Fibroblast of the conjunctiva (primary cell): ENCODE results near the gene SPINK9.
"Not testable (repeated sequence)": the region's sequence is repeated elsewhere in the genome, so short reads cannot be mapped to it uniquely, and the experiment has no call there.

Experiments used
- DNase-seq: peaks from one replicate; pipeline ENCODE4 v3.0.0-alpha.2; 2010; ENCODE audit warnings: low read depth

Gene SPINK9, protein sequence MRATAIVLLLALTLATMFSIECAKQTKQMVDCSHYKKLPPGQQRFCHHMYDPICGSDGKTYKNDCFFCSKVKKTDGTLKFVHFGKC

DNA sequence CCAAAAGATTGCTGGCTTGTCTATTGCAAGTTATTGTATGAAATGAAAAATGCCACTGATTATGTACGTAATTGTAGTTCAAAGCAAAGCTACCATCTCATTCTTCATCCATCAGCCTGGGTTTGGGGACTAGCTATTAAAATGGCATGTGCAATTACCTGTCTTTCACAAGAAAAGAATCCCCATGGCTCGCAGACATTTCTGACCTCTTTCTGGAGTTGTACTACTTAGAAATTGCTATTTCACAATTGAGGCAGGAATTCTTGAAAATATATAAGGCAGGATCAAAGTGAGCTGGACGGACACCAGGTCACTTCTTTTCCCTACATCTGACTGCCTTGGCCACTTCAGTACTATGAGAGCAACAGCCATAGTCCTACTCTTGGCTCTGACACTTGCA, at the start of gene SPINK9:
SPINK9 (plus strand) TSS at position 301 of the 400 bp plus-strand sequence; CDS start at position 356, 55 bp downstream.
- no peak for DNase-seq

DNA sequence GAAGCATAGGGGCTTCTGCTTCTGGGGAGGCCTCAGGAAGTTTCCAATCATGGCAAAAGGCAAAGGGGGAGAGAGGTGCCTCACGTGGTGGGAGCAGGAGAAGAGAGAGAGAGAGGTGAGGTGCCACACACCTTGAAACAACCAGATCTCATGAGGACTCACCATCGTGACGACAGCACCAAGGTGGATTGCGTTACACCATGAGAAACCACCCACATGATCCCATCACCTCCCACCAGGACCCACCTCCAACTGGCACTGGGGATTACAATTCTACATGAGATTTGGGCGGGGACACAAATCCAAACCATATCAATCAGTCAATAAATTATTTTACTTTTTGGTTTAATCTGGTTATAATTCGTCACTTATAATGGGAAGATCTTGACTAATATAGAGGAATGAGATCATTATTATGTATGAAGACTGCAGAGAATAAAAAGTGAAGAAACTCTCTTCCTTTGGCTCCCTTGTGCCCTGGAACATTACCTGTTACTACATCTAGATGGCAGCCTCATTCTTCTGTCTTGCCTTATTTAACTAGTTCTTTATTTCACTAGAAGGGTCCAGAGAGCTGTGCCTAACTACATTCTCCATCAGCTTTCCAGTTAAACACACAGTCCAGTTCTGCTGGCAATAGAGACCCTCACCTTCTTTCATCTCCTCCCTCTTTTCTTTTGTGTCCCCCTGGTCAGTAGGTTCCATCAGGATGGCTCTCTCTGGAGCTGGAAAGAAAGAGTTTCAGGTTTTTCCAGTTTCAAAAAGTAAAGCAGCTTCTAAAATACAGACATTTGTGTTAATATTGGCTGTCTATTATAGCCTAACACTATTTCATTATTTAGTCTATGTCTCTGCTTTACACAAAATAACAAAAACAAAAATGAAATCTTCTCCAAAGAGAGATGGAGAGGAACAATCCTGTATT, 44.8 kb upstream of the SPINK9 start:
- DNase-seq, result no peak

DNA sequence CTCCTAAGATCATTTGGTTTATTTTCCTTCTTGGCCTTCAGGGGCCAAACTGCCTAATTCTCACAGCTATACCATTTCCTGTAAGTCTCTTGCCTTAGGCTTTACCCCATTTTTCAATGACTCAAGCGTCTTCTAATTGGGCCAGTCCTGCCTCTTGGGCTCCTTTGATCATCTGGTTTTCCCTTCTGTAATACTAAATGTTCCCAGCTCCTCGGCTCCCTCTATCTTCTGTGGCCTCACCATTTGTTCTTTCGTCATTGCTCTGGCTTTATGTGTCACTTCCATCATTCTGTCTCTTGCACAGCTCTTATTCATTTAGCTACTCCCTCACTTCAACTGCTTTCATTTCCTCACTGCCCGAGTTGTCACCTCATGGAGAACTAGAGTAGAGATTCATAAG, 37.6 kb upstream of the SPINK9 start:
- DNase-seq, result no peak

DNA sequence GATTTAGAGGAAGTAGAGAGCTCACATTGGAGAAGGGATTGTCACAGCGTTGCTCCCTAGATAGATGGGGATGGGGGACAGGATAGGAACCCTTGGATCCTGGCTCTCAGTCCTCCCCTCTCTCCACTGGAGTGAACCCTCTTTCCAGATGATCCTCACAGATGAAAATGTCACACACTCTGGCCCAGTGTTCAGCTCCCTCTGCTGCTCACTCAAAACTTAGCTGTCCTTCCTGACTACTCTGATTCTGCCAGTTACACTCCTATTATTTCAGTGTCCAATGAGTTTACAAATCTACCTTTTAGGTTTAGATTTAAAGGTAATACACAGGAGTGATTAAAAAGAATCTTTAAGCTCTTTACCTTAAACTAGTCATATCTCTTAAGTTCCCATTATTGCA, 28.9 kb upstream of the SPINK9 start:
- DNase-seq, result no peak

DNA sequence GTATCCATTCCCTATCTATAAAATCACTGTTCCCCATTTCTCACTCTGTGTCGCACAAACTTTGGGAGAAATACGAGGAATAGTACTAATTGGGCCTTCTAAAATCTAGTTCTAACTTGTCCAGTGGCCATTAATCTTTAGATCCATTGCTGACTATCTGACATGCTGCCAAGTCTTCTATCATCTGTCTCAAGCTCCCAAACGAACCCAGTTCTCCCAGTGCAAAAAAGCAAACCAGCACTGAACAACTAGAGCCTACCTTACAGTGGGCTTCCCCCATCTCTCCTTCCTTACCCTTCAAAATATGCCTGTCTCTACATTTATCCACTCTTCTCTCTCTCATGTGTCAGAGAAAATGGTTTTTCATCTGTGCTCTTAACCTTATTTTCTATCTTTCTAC, 26.3 kb upstream of the SPINK9 start:
- DNase-seq, result no peak

DNA sequence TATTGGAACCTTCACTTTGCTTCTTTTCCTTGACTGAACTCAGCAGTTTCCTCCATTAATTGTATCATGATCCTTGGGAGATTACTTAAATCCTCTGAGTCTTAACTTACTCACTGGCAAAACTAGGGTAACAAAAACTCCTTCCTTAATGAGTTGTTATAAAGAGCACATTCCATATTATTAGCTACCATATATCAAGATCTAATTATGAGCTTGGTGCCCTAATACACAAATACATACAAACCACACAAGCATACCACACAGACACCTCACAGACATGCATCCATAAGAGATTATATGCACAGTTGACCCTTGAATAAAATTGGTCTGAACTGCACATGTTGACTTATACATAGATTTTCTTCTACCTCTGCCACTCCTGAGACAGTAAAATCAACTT, 25.6 kb upstream of the SPINK9 start:
- DNase-seq, result no peak

DNA sequence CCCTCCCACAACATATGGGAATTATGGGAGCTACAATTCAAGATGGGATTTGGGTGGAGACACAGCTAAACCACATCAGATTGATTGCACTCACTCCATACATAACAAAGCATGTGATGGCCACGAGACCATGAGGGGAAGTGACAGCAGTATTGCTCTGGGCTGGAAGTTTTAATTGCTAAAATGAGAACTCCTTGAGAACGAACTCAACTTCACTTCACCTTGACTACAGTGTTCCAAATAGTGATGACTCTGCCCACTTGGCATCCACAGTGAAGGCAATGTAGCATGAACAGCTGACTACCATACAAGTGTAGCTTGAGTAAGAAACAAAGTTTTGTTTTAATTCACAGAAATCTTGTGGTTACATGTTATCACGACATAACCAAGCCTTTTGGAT, 23.9 kb upstream of the SPINK9 start:
- DNase-seq, result no peak

DNA sequence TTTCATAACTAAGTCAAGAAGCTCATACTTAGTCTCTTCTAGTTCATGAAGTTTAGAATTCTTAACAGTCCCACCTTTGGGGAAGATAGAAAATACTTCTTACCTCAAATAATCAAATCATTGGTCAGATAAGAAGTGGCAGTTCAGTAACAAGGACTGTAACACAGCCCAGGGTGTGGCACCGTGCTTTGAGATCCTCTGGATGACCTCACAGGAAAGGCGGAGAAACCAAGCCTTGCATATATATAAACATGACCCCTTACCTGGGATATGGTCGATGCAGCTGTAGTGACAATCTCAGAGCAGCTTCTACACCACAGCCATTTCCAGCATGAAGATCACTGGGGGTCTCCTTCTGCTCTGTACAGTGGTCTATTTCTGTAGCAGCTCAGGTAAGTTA, 23.2 kb upstream of the SPINK9 start, which contains the start of gene SPINK7:
SPINK7 (plus strand) TSS at position 271 of the 400 bp plus-strand sequence; CDS start at position 332, 61 bp downstream.
- DNase-seq, result no peak

DNA sequence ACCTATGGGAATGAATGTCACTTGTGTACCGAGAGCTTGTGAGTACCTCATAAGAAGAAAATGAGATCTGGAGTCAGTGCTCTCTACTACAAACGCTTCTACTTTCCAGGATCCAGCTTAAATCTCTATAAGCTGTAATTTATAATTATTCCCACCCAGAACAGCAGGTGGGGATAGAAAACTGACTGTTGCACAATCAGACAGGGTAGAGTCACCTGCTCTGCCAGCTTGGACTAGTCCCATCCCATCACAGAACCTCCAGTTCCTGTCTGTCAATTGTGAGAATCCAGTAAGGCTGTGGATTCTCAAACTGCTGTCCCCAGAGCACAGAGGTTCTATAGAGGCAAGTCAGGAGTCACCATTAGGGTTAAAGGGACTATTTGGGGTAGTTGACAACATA, 21.2 kb upstream of the SPINK9 start:
- no peak for DNase-seq

DNA sequence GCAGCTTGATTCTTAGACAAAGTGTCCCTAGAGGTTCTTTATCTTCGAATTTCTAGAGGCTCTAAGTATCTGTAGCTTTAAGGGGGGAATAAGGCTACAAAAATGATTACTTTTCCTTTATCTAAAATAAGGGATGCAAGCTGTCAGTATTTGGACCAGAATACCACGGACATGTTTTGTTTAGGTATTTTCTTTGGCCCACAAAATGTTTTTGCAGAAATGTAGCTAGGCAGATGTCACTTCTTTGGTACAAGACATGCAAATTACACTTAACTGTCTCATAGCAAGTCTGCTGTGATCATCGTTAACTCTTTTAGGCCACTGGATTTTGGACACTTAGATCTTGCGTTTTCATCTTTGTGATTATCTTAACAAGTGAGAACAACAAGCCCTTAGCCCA, 20.6 kb upstream of the SPINK9 start:
- no peak for DNase-seq

DNA sequence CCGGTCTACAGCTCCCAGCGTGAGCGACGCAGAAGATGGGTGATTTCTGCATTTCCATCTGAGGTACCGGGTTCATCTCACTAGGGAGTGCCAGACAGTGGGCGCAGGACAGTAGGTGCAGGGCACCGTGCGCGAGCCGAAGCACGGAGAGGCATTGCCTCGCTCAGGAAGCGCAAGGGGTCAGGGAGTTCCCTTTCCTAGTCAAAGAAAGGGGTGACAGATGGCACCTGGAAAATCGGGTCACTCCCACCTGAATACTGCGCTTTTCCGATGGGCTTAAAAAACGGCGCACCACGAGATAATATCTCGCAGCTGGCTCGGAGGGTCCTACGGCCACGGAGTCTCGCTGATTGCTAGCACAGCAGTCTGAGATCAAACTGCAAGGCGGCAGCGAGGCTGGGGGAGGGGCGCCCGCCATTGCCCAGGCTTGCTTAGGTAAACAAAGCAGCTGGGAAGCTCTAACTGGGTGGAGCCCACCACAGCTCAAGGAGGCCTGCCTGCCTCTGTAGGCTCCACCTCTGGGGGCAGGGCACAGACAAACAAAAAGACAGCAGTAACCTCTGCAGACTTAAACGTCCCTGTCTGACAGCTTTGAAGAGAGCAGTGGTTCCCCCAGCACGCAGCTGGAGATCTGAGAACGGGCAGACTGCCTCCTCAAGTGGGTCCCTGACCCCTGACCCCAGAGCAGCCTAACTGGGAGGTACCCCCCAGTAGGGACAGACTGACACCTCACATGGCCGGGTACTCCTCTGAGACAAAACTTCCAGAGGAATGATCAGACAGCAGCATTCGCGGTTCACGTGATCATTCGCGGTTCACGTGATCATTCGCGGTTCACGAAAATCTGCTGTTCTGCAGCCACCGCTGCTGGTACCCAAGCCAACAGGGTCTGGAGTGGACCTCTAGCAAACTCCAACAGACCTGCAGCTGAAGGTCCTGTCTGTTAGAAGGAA, 15.1 kb upstream of the SPINK9 start:
- not testable (repeated sequence) for DNase-seq

DNA sequence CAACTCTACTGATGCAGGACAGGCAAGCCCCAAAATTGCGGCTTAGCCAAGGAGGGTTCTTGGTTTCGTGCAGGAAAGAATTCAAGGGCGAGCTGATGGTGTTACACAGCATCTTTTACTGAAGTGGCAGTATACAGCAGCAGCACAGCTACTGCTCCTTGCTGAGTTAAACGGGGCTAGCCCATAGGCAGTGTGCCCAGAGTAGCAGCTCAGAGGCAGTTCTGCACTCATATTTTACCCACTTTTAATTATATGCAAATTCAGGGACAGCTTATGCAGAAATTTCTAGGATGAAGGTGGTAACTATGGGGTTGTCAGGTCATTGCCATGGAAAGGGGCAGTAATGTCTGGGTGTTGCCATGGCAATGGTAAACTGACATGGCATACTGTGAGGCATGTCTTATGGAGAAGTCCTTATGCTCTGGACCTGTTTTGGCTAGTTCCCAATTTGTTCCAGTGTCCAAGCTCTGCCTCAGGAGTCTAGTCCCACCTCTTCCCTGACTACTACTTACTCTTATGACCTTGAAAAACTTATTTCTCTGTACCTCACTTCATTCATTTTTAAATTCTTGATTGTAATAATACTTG, 2.0 kb upstream of the SPINK9 start:
- DNase-seq, result no peak

DNA sequence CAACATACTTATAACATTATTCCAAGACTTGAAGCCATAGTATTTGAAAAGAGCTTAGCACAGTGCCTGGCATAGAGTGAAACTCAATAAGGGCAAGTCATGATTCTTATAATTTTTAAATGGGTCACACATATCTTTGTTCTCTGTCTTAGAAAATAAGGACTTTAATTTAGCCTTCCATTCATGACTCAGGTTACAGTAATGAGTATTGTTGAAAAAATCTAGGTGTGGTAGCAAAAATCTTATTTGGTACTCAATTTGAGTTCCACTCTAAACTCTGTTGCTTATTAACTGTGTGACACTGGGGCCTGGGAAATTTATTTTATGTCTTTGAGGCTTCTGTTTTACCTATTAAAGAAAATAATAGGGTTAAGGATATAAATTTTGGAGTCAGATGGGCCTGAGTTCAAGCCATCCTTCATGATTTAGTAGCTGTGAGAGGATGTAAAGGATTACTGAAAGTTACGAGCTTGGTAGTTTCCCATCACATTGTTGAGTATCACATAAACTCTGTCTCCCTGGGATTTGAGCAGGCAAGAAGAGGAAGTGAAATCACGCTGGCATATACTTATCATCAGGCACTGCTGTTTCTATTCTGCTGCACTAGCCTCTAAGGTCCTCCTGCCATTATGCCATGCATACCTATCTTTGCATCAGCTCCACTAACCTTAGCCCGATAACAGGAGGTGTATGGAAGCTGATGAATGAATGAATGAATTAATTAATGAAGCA, 1.5 kb downstream of the SPINK9 start:
- no peak for DNase-seq

DNA sequence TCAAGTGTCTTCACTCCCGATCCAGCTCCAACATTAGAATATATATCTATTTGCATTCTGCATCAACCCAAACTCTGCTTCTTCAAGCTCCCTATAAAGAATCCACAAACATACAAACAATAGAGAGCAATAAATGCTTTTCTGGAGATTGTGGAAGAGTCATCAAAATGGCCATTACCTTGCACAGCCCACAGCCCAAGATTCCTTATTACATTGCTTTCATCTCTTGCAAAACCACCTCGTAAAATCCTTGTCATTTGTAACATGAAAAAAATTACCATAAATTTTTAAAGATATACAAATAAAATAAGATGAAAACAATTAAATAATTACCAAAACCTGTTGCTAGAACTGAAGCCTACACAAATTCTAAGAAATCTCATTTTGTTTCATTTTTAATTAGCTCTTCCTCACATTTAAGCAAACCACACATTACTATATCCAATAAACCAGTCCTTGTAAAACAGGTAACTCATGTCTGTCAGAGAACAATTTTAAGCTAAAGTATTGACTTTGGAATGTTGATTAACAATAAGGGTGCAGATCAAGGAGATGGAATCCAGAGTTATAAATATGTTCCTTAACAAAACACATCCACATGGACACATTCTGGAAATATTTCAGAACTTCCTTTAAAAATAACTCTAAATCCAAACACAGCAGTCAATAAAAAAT, 7.1 kb downstream of the SPINK9 start:
- no peak for DNase-seq

DNA sequence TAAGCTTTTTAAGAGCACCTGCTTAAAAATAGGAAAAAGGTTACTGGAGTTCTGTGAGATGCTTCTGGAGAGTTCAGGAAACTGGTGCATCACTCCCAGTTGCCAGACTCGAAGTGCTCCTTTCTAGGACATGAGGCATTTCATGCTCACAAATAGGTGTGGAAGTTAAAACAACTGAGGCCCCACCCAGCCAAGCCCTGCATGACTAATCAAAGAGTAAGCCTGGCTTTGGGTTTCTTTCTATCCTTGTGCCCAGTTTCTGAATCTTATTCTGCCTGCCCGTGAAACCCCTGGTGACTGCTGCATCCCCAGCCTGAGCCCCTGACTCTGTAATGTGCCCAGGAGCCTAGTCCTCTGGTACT, 7.7 kb downstream of the SPINK9 start:
- DNase-seq, result no peak

DNA sequence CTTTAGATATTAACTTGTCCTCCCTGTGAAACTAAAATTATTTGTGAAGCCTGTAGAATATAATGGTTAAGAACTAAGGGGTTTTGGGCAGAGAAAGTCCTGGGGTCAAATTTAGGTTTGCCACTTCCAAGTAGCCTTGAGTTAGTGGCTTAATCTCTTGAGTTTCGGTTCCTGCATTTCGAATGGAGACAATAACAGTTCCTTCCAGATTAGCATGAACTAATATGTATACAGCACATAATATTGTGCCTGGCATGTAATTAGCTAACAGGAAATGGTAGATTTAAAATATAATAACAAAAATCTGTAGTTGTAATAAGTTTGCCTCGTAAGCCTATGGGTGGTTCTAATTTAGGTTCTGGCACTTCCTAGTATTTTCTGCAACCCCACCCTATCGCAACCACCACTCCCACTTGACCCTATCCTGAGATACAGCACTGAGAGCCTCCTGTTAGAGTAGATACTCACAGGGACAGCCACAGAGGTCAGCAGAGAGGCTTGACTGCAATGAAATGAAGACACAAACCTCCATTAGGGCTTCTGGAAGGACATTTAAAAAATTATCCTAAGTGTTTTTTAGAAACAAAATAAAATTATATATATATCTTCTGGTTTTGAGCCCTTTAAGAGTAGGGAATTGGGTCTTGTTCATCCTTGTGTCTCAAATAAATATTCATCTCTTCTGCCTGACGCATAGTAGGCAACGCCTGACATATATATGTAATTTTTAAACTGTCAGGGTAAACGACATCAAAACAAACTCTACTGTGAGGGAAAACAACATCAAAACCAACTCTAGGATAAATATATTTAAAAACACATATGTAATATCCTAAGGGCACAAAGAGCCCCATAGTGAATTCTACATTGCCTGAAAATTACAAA, 8.5 kb downstream of the SPINK9 start:
- no peak for DNase-seq

DNA sequence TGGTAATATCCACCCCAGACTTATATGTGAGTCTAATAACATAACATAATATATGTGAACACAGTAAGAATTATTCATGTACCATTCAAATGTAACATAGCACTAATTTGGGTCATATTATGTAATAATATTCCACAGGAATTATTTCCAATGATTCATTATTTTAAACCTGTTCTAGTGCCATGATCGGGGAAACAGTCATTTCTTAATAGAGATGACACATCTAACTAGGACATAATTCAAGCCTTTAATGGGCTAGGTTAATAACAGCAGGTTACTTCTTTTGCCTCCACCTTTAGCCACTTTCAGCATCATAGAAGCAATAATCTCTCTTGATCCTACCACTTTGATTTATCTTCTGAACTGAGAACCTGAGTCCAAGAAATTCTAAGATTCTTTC, 12.3 kb downstream of the SPINK9 start:
- DNase-seq, result no peak

DNA sequence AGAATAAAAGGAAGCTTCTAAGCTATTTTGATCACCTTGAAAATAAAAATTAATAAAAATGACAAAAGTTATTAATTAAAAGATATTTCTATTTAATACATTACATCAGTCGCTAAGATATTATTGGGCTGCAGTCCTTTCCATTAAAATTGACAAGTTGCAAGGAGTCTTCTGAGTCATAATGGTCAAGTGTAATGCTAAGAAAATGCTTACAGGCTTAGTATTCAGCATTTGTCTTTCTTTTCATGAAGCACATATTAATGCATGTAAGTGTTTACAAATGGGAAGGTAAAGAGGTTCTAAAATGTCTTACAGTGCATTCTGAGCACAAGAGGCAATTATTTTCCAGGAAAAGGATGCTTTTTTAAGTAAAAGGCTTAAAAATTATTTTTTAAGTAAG, 17.3 kb downstream of the SPINK9 start:
- no peak for DNase-seq

DNA sequence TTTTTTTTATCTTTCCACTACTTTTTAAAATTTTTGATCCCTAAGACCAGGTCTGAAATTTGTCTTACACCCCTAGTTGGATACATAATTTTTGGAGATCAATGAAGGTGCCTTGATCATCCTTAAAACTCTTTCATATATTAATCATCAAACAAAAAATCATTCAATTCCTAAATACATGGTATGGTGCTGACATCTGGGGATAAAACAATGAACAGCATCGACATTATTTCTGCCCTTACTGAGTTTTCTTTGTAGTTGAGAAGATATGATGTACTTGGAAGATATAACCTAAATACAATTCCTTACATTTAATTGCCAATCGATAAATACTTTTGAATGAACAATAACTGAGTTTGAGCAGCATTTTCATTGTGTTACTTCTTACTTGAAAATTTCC, 18.3 kb downstream of the SPINK9 start:
- no peak for DNase-seq

DNA sequence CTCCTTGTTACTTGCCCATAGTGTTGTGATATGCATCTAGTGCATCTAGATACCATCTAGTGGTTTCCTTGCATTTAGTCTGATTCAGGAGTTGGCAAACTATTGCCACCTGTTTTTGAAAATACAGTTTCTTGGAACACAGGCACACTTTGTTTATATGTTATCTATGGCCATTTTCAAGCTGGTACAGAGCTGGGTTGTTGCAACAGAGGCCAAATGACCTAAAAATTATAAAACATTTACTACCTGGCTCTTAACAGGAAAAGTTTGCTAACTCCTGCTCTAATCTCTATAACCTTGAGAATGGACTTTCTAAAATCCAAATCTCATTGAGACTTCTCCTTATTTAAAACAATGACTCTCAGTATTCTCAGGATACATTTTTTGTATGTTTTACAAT, 29.0 kb downstream of the SPINK9 start:
- DNase-seq, result no peak
